ENCODE data around the gene CDC45.

CDC45 gene

GRCh38 chr22:19448076-19448607 is 31.6 kb upstream of the CDC45 start:
- peak; percentile 39 for DNase-seq

DNA sequence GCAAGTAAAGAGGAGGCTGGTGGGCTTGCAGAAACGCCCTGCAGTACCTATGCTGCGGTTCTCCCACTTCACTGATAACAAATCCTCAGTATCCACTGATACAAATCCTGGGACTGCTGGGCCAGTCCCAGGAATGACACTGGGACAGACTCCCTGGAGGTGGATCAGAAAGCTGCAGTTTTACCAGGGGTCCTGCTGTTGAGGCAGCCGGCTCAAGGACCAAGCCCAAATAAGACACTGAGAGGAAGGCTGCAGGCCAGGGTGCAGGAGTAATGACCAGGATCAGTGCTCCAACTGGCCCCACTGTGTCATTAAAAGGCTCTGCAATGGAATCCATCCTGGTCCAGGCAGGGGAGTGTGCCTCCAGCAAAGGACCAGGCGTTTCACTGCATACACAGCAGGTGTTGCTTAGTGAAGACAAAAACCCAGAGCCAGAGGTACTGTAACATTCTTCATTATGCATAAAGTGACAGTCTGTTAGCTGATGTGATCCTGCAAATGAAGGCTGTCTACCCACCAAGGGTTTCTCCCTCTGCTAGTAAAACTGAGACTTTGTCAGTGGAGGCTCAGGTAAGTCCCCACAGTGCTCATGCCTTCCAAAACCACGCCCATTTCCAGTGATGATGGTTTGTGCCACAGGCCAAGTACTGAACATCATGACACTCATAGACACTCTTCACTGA is 30.8 kb upstream of the CDC45 start:
- DNase-seq = no peak

GRCh38 chr22:19449422-19449767 is 30.3 kb upstream of the CDC45 start:
- no peak for DNase-seq

GRCh38 chr22:19450363-19451175 is 29.2 kb upstream of the CDC45 start:
- DNase-seq = no peak

DNA sequence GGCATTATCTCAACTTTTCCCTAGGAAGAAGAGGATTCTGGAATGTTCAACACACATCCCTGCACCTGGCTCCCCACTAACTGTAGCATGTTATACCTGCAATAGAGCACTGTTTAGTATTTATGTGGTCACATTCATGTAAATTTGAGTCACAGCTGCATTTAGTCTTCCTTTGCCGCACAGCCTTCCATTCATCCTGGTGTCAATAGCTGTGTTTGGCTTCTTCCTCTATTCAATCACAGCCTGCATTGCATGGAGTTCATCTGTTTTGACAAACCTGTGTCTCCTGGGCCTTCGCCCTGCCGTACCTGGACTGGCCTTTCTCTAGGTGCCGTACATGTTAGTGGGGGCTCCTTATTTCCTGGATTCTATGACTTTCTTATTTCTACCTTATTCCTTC is 28.1 kb upstream of the CDC45 start:
- no peak for DNase-seq

DNA sequence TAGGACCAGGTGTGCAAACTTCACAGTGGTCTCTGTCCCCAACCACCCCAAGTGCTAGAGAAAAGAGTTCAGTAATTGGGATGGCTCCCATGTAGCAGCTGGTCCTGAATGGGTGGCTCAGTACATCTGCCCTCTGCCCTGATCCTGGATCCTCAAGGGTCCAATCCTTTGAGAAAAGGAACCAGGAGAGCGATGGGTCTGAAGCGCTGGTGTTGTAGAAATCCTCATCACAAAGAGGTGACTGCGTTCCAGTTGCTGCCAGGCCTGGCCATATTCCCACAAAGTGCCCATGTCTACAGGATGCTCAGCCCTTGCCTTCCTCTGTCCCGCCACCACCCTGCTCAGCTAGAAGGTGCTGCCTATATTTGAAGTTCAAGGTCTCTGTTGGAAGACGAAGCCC is 26.0 kb upstream of the CDC45 start:
- DNase-seq = no peak

- DNase-seq = no peak
Measured at GRCh38 chr22:19454156-19454555, 25.6 kb upstream of the CDC45 start.

DNA sequence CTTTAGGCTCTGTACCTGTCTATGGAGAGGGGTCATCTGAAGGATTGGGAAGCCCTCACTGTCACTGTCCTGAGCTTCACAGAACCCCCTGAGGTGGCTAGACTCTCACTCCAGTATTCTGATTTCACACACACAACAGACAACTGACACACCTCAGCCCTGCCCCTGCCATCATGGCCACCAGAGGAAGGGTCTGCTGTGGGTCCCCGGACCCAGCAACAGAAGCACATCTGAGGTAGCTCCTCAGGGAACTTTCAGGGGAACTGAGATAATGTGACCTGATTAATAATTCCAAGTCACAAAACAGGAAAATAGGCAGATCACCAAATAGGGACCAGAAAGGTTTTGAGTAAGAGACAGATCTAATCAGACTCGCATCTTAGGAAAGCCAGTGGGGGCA is 24.7 kb upstream of the CDC45 start:
- DNase-seq = no peak

DNA sequence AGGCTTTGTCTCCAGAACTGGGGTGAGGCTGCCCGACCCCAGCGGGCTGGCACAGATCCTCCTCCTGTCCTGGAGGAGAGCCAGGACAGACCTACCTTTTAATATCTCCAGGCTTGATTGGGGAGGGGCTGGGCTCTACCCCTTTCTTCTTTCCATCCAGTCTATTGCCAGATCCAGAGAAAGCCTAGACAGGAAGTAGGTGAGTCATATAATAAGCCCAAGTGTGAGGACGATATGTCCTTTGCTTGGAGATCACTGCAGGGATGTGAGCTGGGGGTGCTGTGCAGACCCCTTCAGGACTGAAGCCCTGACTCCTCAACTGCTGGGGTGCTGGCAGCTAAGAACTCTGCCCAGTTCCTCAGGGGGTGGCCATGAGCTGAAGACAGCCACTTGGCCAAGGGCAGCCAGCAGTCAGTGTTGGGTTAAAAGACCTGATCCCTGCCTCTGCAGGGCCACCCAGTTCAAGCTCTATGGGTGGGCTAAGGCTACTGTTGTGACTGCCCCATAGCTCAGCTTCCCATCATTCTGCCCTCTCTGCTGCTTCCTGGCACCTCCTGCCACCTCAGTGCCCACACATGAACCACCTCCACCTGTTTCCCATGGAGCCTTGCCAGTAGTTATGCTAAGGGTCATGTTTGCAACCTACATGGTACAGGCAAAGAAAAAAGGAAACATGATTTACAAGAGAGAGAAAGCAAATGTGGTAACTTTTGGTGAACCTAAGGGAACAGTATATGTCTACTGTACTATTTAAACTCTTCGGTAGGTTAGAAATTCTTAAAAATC is 23.9 kb upstream of the CDC45 start:
- no peak for DNase-seq

GRCh38 chr22:19456541-19456940 is 23.2 kb upstream of the CDC45 start:
- no peak for DNase-seq

DNA sequence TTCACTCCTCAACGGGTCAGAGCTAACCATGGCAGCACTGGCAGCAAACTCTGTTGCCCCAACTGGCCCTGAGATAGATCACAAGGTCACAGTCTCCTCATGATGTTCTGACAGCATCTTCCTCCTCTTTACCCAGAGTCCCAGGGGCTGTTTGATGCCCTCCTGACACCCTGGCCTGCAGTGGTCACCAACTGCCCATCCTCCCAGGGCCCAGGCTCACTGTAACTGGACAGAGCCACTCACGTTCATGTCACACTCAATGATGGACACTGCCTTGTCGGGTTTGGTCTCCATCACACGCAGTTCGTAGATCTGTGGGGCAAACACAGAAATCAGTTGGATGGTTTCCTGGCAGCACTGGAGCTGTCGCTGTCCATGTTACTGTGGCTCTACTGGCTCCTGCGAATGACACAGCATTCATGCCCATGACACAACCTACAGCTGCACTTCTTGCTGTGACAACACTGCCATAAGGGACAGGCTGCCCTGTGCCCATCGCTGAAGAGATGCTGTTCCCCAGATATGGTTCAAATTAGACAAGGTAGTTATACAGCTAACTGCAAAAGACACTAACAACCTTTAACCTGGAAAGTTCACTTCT is 21.8 kb upstream of the CDC45 start:
- no peak for DNase-seq

DNA sequence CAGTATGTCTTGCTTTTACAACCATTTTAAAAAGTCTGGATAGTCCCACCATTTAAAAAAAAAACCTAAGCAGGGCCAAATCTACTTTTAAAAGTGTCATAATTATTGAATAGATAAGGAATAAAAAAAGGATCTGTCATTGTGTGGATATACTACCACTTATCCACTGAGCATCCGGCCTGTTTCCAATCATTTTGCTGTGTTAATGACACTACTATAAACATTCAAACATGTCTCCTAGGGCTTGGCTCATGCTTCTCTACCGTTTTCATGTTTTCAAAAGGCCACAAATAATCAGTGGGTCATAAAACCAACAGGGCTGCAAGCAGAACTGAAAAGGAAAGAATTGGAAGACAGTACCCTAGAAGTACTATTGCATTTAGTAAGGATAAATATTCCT is 19.7 kb upstream of the CDC45 start:
- DNase-seq = no peak

DNA sequence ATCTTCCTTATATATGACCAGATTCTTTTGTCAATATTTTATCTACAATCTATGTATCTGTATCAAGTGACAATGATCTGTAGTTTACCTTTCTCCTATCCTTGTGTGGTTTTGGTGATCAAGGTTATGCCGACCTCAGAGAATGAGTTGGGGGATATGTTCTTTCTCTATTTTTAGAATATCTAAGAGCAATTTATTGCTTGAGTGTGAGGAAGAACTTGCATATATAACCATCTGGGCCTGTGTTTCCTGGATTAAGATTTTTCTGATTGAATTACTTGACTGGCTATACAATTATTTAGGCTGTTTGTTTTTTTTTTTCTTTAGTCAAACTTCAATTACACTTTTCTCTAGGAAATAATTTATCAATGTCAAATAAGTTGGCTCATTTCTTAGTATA is 18.2 kb upstream of the CDC45 start:
- DNase-seq = no peak

DNA sequence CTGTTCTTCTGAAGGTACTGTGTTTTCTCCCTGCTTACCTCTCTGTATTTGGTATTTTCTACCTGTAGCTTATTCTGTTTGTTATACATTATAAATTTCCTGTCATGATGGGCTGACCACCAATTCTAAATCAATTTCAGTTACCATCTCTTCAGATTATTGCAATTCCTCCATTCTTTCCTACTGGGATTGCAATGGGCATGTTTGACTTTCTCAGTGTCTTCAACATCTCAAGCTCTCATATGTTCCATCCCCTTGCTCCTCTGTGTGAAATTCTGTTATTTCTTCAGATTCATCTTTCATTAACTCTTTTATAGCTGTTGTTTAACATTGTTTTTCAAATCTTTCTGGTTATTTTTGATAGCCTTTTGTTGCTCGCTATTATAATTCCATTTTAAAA is 16.7 kb upstream of the CDC45 start:
- no peak for DNase-seq

DNA sequence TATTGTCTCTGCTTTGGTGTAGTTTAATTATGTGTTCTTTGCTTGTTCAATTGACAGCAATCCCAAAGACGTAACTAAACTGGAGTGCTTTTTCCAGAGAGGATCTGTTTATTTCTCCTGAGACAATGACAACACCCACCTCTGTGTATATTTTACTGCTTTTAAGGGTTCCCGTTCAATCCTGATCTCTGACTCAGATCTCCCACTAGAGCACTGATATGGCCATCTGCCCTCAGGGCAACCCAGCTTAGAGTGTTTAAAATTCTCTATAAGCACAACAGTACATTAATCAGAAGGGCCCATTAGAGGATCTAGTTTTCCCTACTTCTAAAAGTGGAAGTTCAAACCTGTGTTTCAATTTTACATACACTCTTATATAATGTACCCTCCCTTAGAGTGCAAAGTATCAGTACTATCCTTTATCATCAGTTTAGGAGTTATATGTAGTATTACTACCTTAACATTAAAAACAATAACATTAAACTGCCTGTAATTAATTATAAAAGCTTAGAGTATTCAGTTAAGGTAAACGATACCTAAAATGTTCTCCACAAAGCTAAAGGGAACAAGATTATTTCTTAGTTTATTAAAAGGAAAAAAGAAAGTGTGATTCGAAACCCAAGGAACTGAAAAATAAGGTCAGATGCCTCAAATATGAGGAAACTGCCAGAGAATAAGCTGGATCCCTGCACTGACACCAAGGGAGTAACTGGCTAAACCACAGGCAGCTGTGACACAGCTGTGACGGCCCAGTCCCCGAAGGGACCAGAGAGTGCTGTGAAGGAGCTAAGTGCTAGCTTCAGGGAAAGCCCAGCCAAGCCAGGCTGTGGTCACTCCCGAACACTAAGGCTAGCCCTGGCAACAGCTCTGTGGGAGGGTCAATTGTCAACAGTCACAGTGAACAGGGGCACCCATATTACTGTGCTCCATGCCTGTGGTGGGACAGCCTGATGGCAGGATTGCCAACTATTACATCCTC is 15.9 kb upstream of the CDC45 start:
- no peak for DNase-seq

DNA sequence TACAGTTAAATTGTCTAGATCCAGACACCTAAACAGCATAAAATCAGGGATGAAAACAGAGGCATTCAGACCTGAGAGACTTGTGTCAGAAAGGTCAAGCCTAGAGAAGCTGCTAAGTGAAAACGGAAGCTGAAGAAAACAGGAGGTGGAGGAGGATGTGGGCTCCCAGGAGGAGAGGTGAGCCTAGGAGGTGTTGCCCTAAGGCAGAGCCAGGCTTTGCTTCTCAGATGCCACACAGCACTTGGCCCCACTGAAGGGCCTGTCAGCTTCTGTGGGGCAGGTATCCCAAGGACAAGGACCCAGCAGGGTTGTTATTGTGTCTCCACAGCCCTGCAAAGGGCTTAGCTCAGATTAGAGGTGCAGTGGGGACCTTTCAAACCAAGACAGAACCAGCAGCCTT is 15.2 kb upstream of the CDC45 start:
- no peak for DNase-seq

DNA sequence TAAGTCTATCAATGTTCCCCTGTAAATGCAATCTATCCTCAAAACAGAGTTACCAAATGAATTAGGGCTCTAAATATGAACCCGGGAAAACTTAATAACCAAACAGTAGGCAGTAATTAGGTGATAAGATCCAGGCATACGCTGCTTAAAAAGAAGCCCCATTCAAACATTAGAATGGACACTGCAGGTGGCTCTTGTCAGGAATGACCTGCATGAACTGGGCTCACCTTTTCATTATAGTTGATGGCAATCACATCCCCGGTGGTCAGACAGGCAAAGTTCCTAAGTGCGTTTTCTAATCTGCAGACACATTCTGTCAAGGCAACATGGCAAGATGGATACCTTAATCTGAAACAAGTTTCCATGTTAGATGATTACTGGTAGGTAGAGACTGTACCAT is 14.7 kb upstream of the CDC45 start:
- DNase-seq = no peak

GRCh38 chr22:19466126-19466716 is 13.5 kb upstream of the CDC45 start:
- DNase-seq = no peak

- DNase-seq = no peak
Measured at GRCh38 chr22:19466848-19467752, 12.6 kb upstream of the CDC45 start.

DNA sequence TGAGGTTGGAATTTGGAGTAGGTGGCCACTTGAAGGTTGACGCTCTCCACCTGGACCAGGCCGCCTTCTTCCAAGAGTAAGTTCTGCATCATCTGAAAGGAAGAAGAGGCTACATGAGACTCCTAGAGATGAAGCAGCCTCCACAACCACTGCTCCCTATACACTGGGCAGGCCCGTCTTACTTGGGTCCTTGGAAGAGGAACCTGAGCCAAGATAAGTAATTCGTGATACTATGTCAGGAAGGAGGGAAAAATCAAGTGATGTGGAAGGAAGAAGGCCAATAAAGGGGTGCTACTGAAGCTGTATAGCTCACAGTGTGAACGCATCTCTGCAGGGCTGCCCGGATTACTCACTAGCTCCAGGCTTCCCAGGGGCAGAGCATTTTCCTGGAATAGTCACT is 11.8 kb upstream of the CDC45 start:
- no peak for DNase-seq

DNA sequence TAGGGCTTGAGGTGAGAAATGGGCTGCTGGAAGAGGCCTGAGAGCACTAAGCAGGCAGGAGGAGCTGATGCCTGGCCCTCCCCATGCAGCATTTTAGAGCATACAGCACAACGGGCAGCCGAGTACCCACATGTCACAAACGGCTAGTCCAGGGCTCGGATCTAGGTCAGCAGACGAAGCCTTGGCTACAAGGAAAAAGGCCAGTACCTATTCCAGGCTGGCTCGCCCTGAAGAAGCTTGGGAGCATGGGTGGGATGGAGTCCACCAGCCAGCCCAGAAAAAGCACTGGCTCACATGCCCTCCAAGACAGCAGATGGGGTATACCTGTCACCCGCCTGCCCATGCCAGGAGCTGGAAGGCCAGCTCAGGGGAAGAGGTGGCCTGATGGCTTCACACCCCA is 10.3 kb upstream of the CDC45 start:
- DNase-seq = no peak

Measured in NCI-H748 treated with DMSO at 0.1 percent for 48 hours (cell line).